C4-2B (cell line): ENCODE measurements around the gene SUMO3.

Experiments used
- CTCF ChIP-seq: fragments of 450-650 bp; conservative IDR thresholded peaks from 2 replicates; pipeline ENCODE4 v1.5.1; 2017; ENCODE audit warnings: mild to moderate bottlenecking
- ZFX ChIP-seq: fragments of 450-650 bp; IDR thresholded peaks from 2 replicates; pipeline ENCODE4 v1.6.1; 2017

- TF ChIP-seq CTCF (no peak), ZFX (no peak)
Measured at GRCh38 chr21:44791246-44791645, 26.6 kb downstream of the SUMO3 start.
